ENCODE measurements around the gene KLK15.

Gene KLK15

DNA sequence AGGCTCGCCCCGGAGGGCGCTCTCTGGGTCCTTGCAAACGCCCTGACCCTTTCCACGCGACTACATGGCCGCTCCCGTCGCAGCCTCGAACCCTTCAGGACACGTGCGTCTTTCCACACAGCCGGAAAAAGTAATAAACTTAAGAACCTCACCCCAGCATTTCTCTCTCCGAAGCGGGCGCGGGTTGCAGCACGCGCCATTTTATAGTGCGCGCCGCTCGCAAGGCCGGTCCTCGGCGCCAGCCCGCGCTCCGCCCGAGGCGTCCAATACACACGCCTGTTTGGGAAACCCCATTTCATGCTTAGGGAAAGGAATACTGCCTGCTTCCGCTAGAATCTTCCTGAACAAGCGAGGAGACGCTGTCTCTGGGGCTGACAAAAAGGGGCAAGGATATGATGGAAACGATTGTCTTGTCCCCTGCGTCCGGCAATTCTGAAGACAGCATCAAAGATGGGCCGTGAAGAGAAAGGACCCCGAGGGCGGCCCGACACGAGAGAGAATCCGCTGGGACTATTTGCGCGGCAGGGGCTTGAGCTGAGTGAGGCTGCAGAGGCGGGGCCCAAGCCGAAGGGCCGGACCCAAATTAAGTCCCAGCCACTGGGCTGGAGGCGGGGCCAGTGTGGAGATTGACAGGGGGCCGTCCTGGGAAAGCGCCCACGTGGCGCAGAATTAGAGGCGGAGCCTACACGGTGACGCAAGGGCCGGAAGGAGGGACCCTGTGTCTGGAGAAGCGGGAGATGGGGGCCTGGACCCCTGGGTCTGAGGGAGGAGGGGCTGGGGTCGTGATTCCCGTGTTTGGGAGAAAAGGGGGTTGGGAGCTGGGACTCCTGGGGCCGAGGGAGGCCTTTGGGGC lies 28.7 kb downstream of the KLK15 start:
- ATAC-seq (replicated peaks) (peak; percentile 95), DNase-seq (peak; percentile 95 to 98 (median 96))
- Mint-ChIP-seq H3K36me3 (ENCODE audit: insufficient read depth) (peaks cover 27% of the 10 kb centered on the region), H3K27ac (peak overlapping the region; percentile 99 to 100), H3K27me3 (no peaks in the 10 kb centered on the region), H3K4me3 (peak overlapping the region; percentile 96 to 98), H3K4me1 (ENCODE audit: low read depth in 2 of 2) (peaks cover 28 to 35% of the 10 kb centered on the region in 2 donors), H3K9me3 (no peaks in the 10 kb centered on the region)

- peaks cover 28 to 35% of the 10 kb centered on the region in 2 donors for H3K4me1 Mint-ChIP-seq (ENCODE audit: low read depth in 2 of 2)
- no peaks in the 10 kb centered on the region for H3K9me3 Mint-ChIP-seq
- peak overlapping the region; percentile 99 to 100 for H3K27ac Mint-ChIP-seq
- H3K4me3 Mint-ChIP-seq: peak overlapping the region; percentile 96 to 98
- DNase-seq (peak in 2 of 3 experiments; percentile 14 to 18), ATAC-seq (replicated peaks) (peak; percentile 3)
- H3K27me3 Mint-ChIP-seq: no peaks in the 10 kb centered on the region
- peaks cover 33% of the 10 kb centered on the region for H3K36me3 Mint-ChIP-seq (ENCODE audit: insufficient read depth)
These were observed 29.5 kb downstream of the KLK15 start for GRCh38 chr19:50803633-50804419.

GRCh38 chr19:50801107-50801506 lies 32.3 kb downstream of the KLK15 start:
- no peak for DNase-seq
- Mint-ChIP-seq H3K27me3 (no peaks in the 10 kb centered on the region), H3K36me3 (ENCODE audit: insufficient read depth) (peaks cover 49% of the 10 kb centered on the region), H3K27ac (peak overlapping the region in 1 of 2 donors; percentile 51), H3K4me1 (ENCODE audit: low read depth in 2 of 2) (peaks cover 27 to 31% of the 10 kb centered on the region in 2 donors), H3K9me3 (no peaks in the 10 kb centered on the region), H3K4me3 (no peak overlapping the region)
- ATAC-seq (replicated peaks): no peak

- no peak for ATAC-seq (replicated peaks)
- Mint-ChIP-seq H3K27me3 (no peaks in the 10 kb centered on the region), H3K27ac (no peak overlapping the region), H3K4me1 (ENCODE audit: low read depth in 2 of 2) (peaks cover 21% of the 10 kb centered on the region in 2 donors), H3K36me3 (ENCODE audit: insufficient read depth) (peaks cover 46% of the 10 kb centered on the region), H3K4me3 (no peak overlapping the region), H3K9me3 (no peaks in the 10 kb centered on the region)
- DNase-seq: no peak
These were observed 33.9 kb downstream of the KLK15 start for GRCh38 chr19:50799547-50799851.

GRCh38 chr19:50798659-50799546 lies 34.5 kb downstream of the KLK15 start:
- DNase-seq (no peak), ATAC-seq (replicated peaks) (no peak)
- no peaks in the 10 kb centered on the region for H3K27me3 Mint-ChIP-seq
- H3K9me3 Mint-ChIP-seq: no peaks in the 10 kb centered on the region
- no peak overlapping the region for H3K27ac Mint-ChIP-seq
- H3K4me1 Mint-ChIP-seq (ENCODE audit: low read depth in 2 of 2): peaks cover 20 to 21% of the 10 kb centered on the region in 2 donors
- peaks cover 47% of the 10 kb centered on the region for H3K36me3 Mint-ChIP-seq (ENCODE audit: insufficient read depth)
- no peak overlapping the region for H3K4me3 Mint-ChIP-seq

DNA sequence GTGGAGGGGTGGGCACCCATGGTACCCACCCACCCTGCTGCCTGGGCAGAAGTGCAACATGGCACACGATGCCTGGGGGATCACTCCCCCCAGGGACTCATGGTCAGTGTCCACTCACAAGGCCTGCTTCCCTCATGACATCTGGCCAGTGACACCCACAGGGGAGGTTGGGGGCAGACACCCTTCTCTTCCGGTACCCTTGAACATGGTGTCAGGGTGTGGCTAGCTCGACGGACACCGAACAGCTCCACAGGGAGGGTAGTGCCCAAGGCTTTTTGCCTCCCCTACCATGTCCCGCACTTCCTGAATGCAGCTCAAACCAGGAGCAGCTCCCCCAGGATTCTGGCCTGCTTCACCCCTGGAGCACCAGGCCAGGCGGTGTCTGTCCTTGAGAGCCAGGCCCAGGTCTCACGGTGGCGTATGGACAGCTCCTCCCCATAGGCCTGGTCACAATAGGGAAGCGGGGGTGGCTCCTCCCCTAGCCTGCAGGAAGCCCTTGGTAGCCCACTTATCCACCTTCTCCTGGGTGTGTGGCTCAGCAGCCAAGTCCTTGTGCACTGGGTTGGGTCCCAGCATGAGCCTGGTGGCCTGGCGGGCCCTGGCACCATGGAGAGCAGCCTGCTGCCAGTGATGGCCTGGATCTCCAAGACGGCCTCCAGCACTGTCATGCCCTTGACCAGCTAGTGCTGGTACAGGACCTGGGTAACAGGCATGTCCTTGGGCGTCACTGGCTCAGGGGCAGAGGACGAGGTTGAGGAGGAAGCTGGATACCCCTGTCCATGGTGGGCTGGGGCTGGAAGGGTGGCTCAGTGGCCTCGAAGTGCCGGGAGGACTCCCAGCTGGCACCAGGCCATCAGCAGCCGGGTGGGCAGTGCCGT lies 35.4 kb downstream of the KLK15 start:
- H3K9me3 Mint-ChIP-seq: no peaks in the 10 kb centered on the region
- peaks cover 49% of the 10 kb centered on the region for H3K36me3 Mint-ChIP-seq (ENCODE audit: insufficient read depth)
- no peaks in the 10 kb centered on the region for H3K27me3 Mint-ChIP-seq
- H3K4me3 Mint-ChIP-seq: no peak overlapping the region
- DNase-seq (no peak), ATAC-seq (replicated peaks) (no peak)
- peak overlapping the region in 1 of 2 donors; percentile 71 for H3K27ac Mint-ChIP-seq
- peaks cover 12 to 13% of the 10 kb centered on the region in 2 donors for H3K4me1 Mint-ChIP-seq (ENCODE audit: low read depth in 2 of 2)

- Mint-ChIP-seq H3K4me1 (ENCODE audit: low read depth in 2 of 2) (peaks cover 6 to 7% of the 10 kb centered on the region in 2 donors), H3K9me3 (no peaks in the 10 kb centered on the region), H3K27ac (no peak overlapping the region), H3K36me3 (ENCODE audit: insufficient read depth) (peaks cover 49% of the 10 kb centered on the region), H3K4me3 (no peak overlapping the region), H3K27me3 (no peaks in the 10 kb centered on the region)
- no peak for DNase-seq
- ATAC-seq (replicated peaks): no peak
These were observed 36.0 kb downstream of the KLK15 start for GRCh38 chr19:50797429-50797780.

- Mint-ChIP-seq H3K4me3 (no peak overlapping the region), H3K27ac (no peak overlapping the region), H3K27me3 (no peaks in the 10 kb centered on the region), H3K4me1 (ENCODE audit: low read depth in 2 of 2) (peaks cover 4 to 5% of the 10 kb centered on the region in 2 donors), H3K9me3 (no peaks in the 10 kb centered on the region), H3K36me3 (ENCODE audit: insufficient read depth) (peaks cover 49% of the 10 kb centered on the region)
- DNase-seq (no peak), ATAC-seq (replicated peaks) (no peak)
These were observed 36.5 kb downstream of the KLK15 start for GRCh38 chr19:50796634-50797428.

GRCh38 chr19:50796128-50796633 lies 37.2 kb downstream of the KLK15 start:
- no peak overlapping the region for H3K27ac Mint-ChIP-seq
- ATAC-seq (replicated peaks) (no peak), DNase-seq (no peak)
- H3K4me1 Mint-ChIP-seq (ENCODE audit: low read depth in 2 of 2): peaks cover 4% of the 10 kb centered on the region in 2 donors
- H3K9me3 Mint-ChIP-seq: no peaks in the 10 kb centered on the region
- H3K27me3 Mint-ChIP-seq: no peaks in the 10 kb centered on the region
- peaks cover 45% of the 10 kb centered on the region for H3K36me3 Mint-ChIP-seq (ENCODE audit: insufficient read depth)
- H3K4me3 Mint-ChIP-seq: no peak overlapping the region

- Mint-ChIP-seq H3K4me1 (ENCODE audit: low read depth in 2 of 2) (peaks cover 3 to 4% of the 10 kb centered on the region in 2 donors), H3K9me3 (no peaks in the 10 kb centered on the region), H3K4me3 (no peak overlapping the region), H3K36me3 (ENCODE audit: insufficient read depth) (peaks cover 39% of the 10 kb centered on the region), H3K27me3 (no peaks in the 10 kb centered on the region), H3K27ac (peak overlapping the region in 1 of 2 donors; percentile 38)
- ATAC-seq (replicated peaks) (no peak), DNase-seq (no peak)
These were observed 37.7 kb downstream of the KLK15 start for GRCh38 chr19:50795664-50796073.

GRCh38 chr19:50794876-50795663 lies 38.3 kb downstream of the KLK15 start:
- peaks cover 35% of the 10 kb centered on the region for H3K36me3 Mint-ChIP-seq (ENCODE audit: insufficient read depth)
- H3K27ac Mint-ChIP-seq: peak overlapping the region; percentile 38 to 67
- peaks cover 3 to 4% of the 10 kb centered on the region in 2 donors for H3K4me1 Mint-ChIP-seq (ENCODE audit: low read depth in 2 of 2)
- no peak overlapping the region for H3K4me3 Mint-ChIP-seq
- DNase-seq (no peak), ATAC-seq (replicated peaks) (no peak)
- no peaks in the 10 kb centered on the region for H3K9me3 Mint-ChIP-seq
- H3K27me3 Mint-ChIP-seq: no peaks in the 10 kb centered on the region

Data from effector memory CD8-positive, alpha-beta T cell (primary cell).